ENCODE data around the gene SNX13. TPM values are rescaled to one million over a fixed set of nuclear protein-coding genes. Genes with fewer than 3 reads are reported as not detected.

SNX13 gene
- 10 to 100 TPM; 24.7 to 26.3 TPM for total RNA-seq

GRCh38 chr7:17940302-17940883, at the start of gene SNX13:
Gene SNX13, minus strand, starts transcription at chr7:17940494. Its CDS starts 199 bp downstream, at chr7:17940295.
- peak within 1 kb of the TSS; percentile 93 for H3K27ac Mint-ChIP-seq
- peak within 1 kb of the TSS; percentile 96 for H3K4me3 Mint-ChIP-seq
- peaks cover 35% of the 10 kb centered on the region for H3K4me1 Mint-ChIP-seq
- peaks cover 6% of the 10 kb centered on the region for H3K36me3 Mint-ChIP-seq
- no peaks in the 10 kb centered on the region for H3K9me3 Mint-ChIP-seq
- no peaks in the 10 kb centered on the region for H3K27me3 Mint-ChIP-seq
- peak; percentile 91 for DNase-seq

- Mint-ChIP-seq H3K27ac (no peak overlapping the region), H3K4me1 (no peaks in the 10 kb centered on the region), H3K9me3 (no peaks in the 10 kb centered on the region), H3K27me3 (no peaks in the 10 kb centered on the region), H3K36me3 (no peaks in the 10 kb centered on the region), H3K4me3 (no peak overlapping the region)
- no peak for DNase-seq
Measured at GRCh38 chr7:17989546-17989945, 49.3 kb upstream of the SNX13 start.

GRCh38 chr7:17988858-17989257, 48.6 kb upstream of the SNX13 start:
- Mint-ChIP-seq H3K27ac (no peak overlapping the region), H3K9me3 (no peaks in the 10 kb centered on the region), H3K27me3 (no peaks in the 10 kb centered on the region), H3K4me3 (no peak overlapping the region), H3K36me3 (no peaks in the 10 kb centered on the region), H3K4me1 (no peaks in the 10 kb centered on the region)
- DNase-seq, result no peak

GRCh38 chr7:17988141-17988540, 47.8 kb upstream of the SNX13 start:
- Mint-ChIP-seq H3K27me3 (no peaks in the 10 kb centered on the region), H3K9me3 (no peaks in the 10 kb centered on the region), H3K4me3 (no peak overlapping the region), H3K4me1 (no peaks in the 10 kb centered on the region), H3K36me3 (no peaks in the 10 kb centered on the region), H3K27ac (no peak overlapping the region)
- no peak for DNase-seq

GRCh38 chr7:17986851-17987250, 46.6 kb upstream of the SNX13 start:
- no peak overlapping the region for H3K4me3 Mint-ChIP-seq
- H3K27ac Mint-ChIP-seq, result no peak overlapping the region

GRCh38 chr7:17985473-17986239, 45.4 kb upstream of the SNX13 start:
- Mint-ChIP-seq H3K4me3 (no peak overlapping the region), H3K36me3 (no peaks in the 10 kb centered on the region), H3K4me1 (no peaks in the 10 kb centered on the region), H3K9me3 (no peaks in the 10 kb centered on the region), H3K27me3 (no peaks in the 10 kb centered on the region), H3K27ac (no peak overlapping the region)
- no peak for DNase-seq

More at GRCh38 chr7:17986851-17987250, 46.6 kb upstream of the SNX13 start:
- H3K4me1 Mint-ChIP-seq, result no peaks in the 10 kb centered on the region
- no peaks in the 10 kb centered on the region for H3K9me3 Mint-ChIP-seq
- no peak for DNase-seq
- H3K36me3 Mint-ChIP-seq, result no peaks in the 10 kb centered on the region
- no peaks in the 10 kb centered on the region for H3K27me3 Mint-ChIP-seq

GRCh38 chr7:17984288-17984687, 44.0 kb upstream of the SNX13 start:
- H3K4me3 Mint-ChIP-seq, result no peak overlapping the region
- no peaks in the 10 kb centered on the region for H3K36me3 Mint-ChIP-seq
- H3K27me3 Mint-ChIP-seq, result no peaks in the 10 kb centered on the region
- no peak overlapping the region for H3K27ac Mint-ChIP-seq
- DNase-seq, result no peak
- no peaks in the 10 kb centered on the region for H3K9me3 Mint-ChIP-seq
- H3K4me1 Mint-ChIP-seq, result no peaks in the 10 kb centered on the region

GRCh38 chr7:17983221-17984062, 43.1 kb upstream of the SNX13 start:
- Mint-ChIP-seq H3K27me3 (no peaks in the 10 kb centered on the region), H3K36me3 (no peaks in the 10 kb centered on the region), H3K4me3 (no peak overlapping the region), H3K9me3 (no peaks in the 10 kb centered on the region), H3K4me1 (no peaks in the 10 kb centered on the region), H3K27ac (no peak overlapping the region)
- DNase-seq, result no peak

GRCh38 chr7:17976952-17977351, 36.7 kb upstream of the SNX13 start:
- Mint-ChIP-seq H3K4me3 (no peak overlapping the region), H3K36me3 (no peaks in the 10 kb centered on the region), H3K4me1 (no peaks in the 10 kb centered on the region), H3K27me3 (no peaks in the 10 kb centered on the region), H3K27ac (no peak overlapping the region), H3K9me3 (no peaks in the 10 kb centered on the region)
- no peak for DNase-seq

- H3K4me1 Mint-ChIP-seq, result no peaks in the 10 kb centered on the region
- H3K27ac Mint-ChIP-seq, result no peak overlapping the region
- H3K4me3 Mint-ChIP-seq, result no peak overlapping the region
- H3K9me3 Mint-ChIP-seq, result no peaks in the 10 kb centered on the region
- no peaks in the 10 kb centered on the region for H3K36me3 Mint-ChIP-seq
- DNase-seq, result no peak
- peaks cover 3% of the 10 kb centered on the region for H3K27me3 Mint-ChIP-seq
Measured at GRCh38 chr7:17971411-17971810, 31.1 kb upstream of the SNX13 start.

GRCh38 chr7:17968791-17969715, 28.8 kb upstream of the SNX13 start:
- peaks cover 3% of the 10 kb centered on the region for H3K27me3 Mint-ChIP-seq
- no peak overlapping the region for H3K27ac Mint-ChIP-seq
- no peak for DNase-seq
- no peak overlapping the region for H3K4me3 Mint-ChIP-seq
- no peaks in the 10 kb centered on the region for H3K36me3 Mint-ChIP-seq
- no peaks in the 10 kb centered on the region for H3K9me3 Mint-ChIP-seq
- H3K4me1 Mint-ChIP-seq, result no peaks in the 10 kb centered on the region

GRCh38 chr7:17966706-17967105, 26.4 kb upstream of the SNX13 start:
- no peak for DNase-seq
- no peaks in the 10 kb centered on the region for H3K4me1 Mint-ChIP-seq
- H3K27me3 Mint-ChIP-seq, result peaks cover 3% of the 10 kb centered on the region
- no peaks in the 10 kb centered on the region for H3K9me3 Mint-ChIP-seq
- H3K27ac Mint-ChIP-seq, result no peak overlapping the region
- H3K4me3 Mint-ChIP-seq, result no peak overlapping the region
- H3K36me3 Mint-ChIP-seq, result no peaks in the 10 kb centered on the region

- DNase-seq, result no peak
- Mint-ChIP-seq H3K27ac (no peak overlapping the region), H3K9me3 (no peaks in the 10 kb centered on the region), H3K36me3 (no peaks in the 10 kb centered on the region), H3K27me3 (peaks cover 3% of the 10 kb centered on the region), H3K4me3 (no peak overlapping the region), H3K4me1 (no peaks in the 10 kb centered on the region)
Measured at GRCh38 chr7:17965603-17966002, 25.3 kb upstream of the SNX13 start.

- Mint-ChIP-seq H3K4me1 (no peaks in the 10 kb centered on the region), H3K36me3 (no peaks in the 10 kb centered on the region), H3K9me3 (no peaks in the 10 kb centered on the region), H3K27me3 (peaks cover 7% of the 10 kb centered on the region), H3K4me3 (no peak overlapping the region), H3K27ac (no peak overlapping the region)
- no peak for DNase-seq
Measured at GRCh38 chr7:17963281-17963680, 23.0 kb upstream of the SNX13 start.

Data from activated naive CD8-positive, alpha-beta T cell treated with anti-CD3 and anti-CD28 coated beads for 36 hours (primary cell).